ENCODE measurements around the gene LRRC31.

LRRC31 gene

DNA sequence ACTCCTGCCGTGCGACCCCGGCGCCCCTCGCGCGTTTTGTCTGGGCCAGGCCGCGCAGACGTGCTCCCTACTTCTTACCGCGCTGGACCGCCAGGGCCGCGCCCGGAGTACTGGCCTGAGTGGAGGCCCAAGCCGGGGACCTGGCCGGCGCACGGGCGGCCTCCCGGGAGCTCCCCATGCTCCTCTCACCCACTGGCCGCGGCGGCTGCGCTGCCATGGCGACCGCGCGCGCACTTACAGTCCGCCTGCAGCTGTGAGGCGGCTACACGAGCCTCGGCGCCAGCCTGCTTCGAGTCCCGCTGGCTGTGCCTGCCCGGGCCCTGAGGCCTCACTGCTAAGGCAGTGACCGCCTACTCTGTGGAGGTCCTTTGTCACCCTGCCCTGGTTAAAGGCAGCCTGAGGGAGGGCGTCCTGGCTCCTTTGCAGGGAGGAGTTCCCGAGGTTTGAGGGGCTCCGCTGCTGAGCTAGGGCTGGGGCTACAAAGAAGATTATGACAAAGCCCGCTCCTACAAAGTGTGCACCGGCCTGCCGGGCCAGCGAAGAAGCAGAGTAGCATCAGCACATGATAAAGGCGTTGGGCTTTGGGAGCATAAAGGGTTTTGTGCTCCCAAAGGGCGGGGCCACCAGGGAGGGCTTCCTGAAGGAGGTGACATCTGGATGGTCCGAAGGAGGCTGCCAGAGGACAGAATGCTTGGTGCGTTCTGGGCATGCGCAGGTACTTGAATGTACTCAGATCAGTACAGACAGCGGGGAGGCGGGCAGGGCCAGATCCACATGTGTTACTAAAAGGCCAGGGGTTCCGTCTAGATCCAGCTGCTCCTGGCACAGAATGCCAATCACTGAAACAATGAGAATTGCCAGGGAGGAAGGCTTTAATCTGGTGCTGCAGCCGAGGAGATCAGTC, 57.2 kb downstream of the LRRC31 start, which contains the start of the genes LRRC34 and LRRIQ4 (continued):
- TF ChIP-seq ZBTB7A (tag by site-specific recombination; IDR thresholded peaks at IDR 0.05; ENCODE audit: low read depth) (no peak), ZNF175 (tag by site-specific recombination; IDR thresholded peaks at IDR 0.05) (no peak), BCL11A (tag by site-specific recombination; IDR thresholded peaks at IDR 0.05; ENCODE audit: low read depth) (no peak), ZNF76 (tag by site-specific recombination; IDR thresholded peaks at IDR 0.05; ENCODE audit: borderline replicate concordance, low read depth) (peak; percentile 79), KLF9 (tag by site-specific recombination; IDR thresholded peaks at IDR 0.05; ENCODE audit: low read depth) (no peak), PRDM1 (tag by site-specific recombination; IDR thresholded peaks at IDR 0.05) (no peak), ZNF514 (tag by site-specific recombination; IDR thresholded peaks at IDR 0.05) (no peak), ZNF133 (tag by site-specific recombination; IDR thresholded peaks at IDR 0.05) (no peak), GLI2 (tag by site-specific recombination; IDR thresholded peaks at IDR 0.05; ENCODE audit: borderline replicate concordance, low read depth) (no peak), ZFP69B (tag by site-specific recombination; IDR thresholded peaks at IDR 0.05) (no peak), SP2 (tag by site-specific recombination; IDR thresholded peaks at IDR 0.05) (peak; percentile 61), SCRT1 (tag by site-specific recombination; IDR thresholded peaks at IDR 0.05; ENCODE audit: borderline replicate concordance) (no peak), ELK4 (IDR thresholded peaks at IDR 0.05; ENCODE audit: borderline replicate concordance, low read depth, low read length) (no peak), ZNF600 (tag by site-specific recombination; IDR thresholded peaks at IDR 0.05) (0 out of 2 replicates have a peak, but pooled peaks have one; percentile 28), ZNF341 (tag by site-specific recombination; IDR thresholded peaks at IDR 0.05; ENCODE audit: low read depth) (peak; percentile 12; the same call in 1 of the 2 replicates), ZNF223 (tag by site-specific recombination; IDR thresholded peaks at IDR 0.05) (no peak), ZNF624 (tag by site-specific recombination; IDR thresholded peaks at IDR 0.05) (no peak), ZNF768 (tag by site-specific recombination; IDR thresholded peaks at IDR 0.05) (no peak), ZNF366 (tag by site-specific recombination; conservative IDR thresholded peaks at IDR 0.05) (no peak), ZNF48 (tag by site-specific recombination; IDR thresholded peaks at IDR 0.05) (no peak), ZNF837 (tag by site-specific recombination; IDR thresholded peaks at IDR 0.05) (no peak), ZBTB48 (tag by site-specific recombination; IDR thresholded peaks at IDR 0.05) (0 out of 2 replicates have a peak, but pooled peaks have one; percentile 23), GLI4 (tag by site-specific recombination; IDR thresholded peaks at IDR 0.05) (no peak), ZNF791 (tag by site-specific recombination; IDR thresholded peaks at IDR 0.05) (no peak), OSR2 (tag by site-specific recombination; IDR thresholded peaks at IDR 0.05) (no peak)
- TF ChIP-seq, protein P1, sequence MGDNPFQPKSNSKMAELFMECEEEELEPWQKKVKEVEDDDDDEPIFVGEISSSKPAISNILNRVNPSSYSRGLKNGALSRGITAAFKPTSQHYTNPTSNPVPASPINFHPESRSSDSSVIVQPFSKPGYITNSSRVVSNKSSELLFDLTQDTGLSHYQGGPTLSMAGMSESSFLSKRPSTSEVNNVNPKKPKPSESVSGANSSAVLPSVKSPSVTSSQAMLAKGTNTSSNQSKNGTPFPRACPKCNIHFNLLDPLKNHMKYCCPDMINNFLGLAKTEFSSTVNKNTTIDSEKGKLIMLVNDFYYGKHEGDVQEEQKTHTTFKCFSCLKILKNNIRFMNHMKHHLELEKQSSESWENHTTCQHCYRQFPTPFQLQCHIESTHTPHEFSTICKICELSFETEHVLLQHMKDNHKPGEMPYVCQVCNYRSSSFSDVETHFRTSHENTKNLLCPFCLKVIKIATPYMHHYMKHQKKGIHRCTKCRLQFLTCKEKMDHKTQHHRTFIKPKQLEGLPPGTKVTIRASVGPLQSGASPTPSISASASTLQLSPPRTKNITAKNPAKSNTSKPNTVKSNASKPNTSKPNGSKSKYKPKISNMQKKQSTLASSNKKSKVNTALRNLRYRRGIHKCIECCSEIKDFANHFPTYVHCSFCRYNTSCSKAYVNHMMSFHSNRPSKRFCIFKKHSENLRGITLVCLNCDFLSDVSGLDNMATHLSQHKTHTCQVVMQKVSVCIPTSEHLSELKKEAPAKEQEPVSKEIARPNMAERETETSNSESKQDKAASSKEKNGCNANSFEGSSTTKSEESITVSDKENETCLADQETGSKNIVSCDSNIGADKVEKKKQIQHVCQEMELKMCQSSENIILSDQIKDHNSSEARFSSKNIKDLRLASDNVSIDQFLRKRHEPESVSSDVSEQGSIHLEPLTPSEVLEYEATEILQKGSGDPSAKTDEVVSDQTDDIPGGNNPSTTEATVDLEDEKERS (tag by site-specific recombination; IDR thresholded peaks at IDR 0.05) = no peak
- TF ChIP-seq, protein P2, sequence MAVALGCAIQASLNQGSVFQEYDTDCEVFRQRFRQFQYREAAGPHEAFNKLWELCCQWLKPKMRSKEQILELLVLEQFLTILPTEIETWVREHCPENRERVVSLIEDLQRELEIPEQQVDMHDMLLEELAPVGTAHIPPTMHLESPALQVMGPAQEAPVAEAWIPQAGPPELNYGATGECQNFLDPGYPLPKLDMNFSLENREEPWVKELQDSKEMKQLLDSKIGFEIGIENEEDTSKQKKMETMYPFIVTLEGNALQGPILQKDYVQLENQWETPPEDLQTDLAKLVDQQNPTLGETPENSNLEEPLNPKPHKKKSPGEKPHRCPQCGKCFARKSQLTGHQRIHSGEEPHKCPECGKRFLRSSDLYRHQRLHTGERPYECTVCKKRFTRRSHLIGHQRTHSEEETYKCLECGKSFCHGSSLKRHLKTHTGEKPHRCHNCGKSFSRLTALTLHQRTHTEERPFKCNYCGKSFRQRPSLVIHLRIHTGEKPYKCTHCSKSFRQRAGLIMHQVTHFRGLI (tag by site-specific recombination; IDR thresholded peaks at IDR 0.05) = 0 out of 2 replicates have a peak, but pooled peaks have one; percentile 50
- TF ChIP-seq, protein P3, sequence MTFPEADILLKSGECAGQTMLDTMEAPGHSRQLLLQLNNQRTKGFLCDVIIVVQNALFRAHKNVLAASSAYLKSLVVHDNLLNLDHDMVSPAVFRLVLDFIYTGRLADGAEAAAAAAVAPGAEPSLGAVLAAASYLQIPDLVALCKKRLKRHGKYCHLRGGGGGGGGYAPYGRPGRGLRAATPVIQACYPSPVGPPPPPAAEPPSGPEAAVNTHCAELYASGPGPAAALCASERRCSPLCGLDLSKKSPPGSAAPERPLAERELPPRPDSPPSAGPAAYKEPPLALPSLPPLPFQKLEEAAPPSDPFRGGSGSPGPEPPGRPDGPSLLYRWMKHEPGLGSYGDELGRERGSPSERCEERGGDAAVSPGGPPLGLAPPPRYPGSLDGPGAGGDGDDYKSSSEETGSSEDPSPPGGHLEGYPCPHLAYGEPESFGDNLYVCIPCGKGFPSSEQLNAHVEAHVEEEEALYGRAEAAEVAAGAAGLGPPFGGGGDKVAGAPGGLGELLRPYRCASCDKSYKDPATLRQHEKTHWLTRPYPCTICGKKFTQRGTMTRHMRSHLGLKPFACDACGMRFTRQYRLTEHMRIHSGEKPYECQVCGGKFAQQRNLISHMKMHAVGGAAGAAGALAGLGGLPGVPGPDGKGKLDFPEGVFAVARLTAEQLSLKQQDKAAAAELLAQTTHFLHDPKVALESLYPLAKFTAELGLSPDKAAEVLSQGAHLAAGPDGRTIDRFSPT (tag by site-specific recombination; IDR thresholded peaks at IDR 0.05) = peak; percentile 46; the same call in 1 of the 2 replicates
- TF ChIP-seq, protein P4, sequence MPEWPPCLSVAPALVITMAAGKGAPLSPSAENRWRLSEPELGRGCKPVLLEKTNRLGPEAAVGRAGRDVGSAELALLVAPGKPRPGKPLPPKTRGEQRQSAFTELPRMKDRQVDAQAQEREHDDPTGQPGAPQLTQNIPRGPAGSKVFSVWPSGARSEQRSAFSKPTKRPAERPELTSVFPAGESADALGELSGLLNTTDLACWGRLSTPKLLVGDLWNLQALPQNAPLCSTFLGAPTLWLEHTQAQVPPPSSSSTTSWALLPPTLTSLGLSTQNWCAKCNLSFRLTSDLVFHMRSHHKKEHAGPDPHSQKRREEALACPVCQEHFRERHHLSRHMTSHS (tag by site-specific recombination; IDR thresholded peaks at IDR 0.05) = no peak
- TF ChIP-seq, protein P5, sequence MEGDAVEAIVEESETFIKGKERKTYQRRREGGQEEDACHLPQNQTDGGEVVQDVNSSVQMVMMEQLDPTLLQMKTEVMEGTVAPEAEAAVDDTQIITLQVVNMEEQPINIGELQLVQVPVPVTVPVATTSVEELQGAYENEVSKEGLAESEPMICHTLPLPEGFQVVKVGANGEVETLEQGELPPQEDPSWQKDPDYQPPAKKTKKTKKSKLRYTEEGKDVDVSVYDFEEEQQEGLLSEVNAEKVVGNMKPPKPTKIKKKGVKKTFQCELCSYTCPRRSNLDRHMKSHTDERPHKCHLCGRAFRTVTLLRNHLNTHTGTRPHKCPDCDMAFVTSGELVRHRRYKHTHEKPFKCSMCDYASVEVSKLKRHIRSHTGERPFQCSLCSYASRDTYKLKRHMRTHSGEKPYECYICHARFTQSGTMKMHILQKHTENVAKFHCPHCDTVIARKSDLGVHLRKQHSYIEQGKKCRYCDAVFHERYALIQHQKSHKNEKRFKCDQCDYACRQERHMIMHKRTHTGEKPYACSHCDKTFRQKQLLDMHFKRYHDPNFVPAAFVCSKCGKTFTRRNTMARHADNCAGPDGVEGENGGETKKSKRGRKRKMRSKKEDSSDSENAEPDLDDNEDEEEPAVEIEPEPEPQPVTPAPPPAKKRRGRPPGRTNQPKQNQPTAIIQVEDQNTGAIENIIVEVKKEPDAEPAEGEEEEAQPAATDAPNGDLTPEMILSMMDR (tag by site-specific recombination; IDR thresholded peaks at IDR 0.05) = no peak
